GM12864 (cell line): ENCODE results near the gene WDR31.

ENCODE experiments used
- DNase-seq: peaks from one replicate; pipeline ENCODE4 v3.0.0-alpha.2; 2011; ENCODE audit warnings: low read depth
- H3K4me3 ChIP-seq: 2 replicates; pipeline ENCODE4 v1.5.1; 2011; ENCODE audit warnings: mild to moderate bottlenecking, low read depth, low read length, control low read depth
- CTCF ChIP-seq: IDR thresholded peaks from 2 replicates; pipeline ENCODE4 v1.5.1; 2011; ENCODE audit warnings: low read depth, mild to moderate bottlenecking, moderate library complexity, low read length, control low read depth, inconsistent platforms; ENCODE audit errors: missing control alignments

Gene WDR31

GRCh38 chr9:113363336-113363735 is 23.3 kb upstream of the WDR31 start:
- TF ChIP-seq CTCF, result no peak
- DNase-seq, result no peak
- H3K4me3 ChIP-seq, result no peak overlapping the region

- no peak for TF ChIP-seq CTCF
- no peak for DNase-seq
- no peak overlapping the region for H3K4me3 ChIP-seq
Measured at GRCh38 chr9:113361304-113362018, 21.4 kb upstream of the WDR31 start.

GRCh38 chr9:113360242-113360842 is 20.3 kb upstream of the WDR31 start:
- no peak overlapping the region for H3K4me3 ChIP-seq
- DNase-seq, result no peak
- TF ChIP-seq CTCF, result no peak

DNA sequence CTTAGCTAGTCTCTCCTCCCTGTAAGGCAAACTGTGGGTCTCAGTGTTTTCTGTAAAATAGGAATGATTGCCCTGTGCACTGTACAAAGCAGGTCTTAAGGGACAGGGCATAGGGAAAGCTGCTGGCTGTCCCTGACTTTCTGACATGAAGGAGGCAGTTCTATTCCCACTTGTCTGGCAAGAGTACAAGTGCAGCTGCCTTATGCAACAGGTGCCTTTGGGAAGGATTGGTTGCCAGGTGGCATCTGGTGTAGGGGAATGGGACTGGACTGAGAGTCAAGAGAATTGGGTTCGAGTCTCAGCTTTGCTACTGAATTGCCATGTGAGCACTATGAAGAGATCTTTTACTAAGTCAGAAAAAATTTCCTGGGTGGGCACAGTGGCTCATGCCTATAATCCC is 19.3 kb upstream of the WDR31 start:
- DNase-seq, result no peak
- no peak for TF ChIP-seq CTCF
- no peak overlapping the region for H3K4me3 ChIP-seq

DNA sequence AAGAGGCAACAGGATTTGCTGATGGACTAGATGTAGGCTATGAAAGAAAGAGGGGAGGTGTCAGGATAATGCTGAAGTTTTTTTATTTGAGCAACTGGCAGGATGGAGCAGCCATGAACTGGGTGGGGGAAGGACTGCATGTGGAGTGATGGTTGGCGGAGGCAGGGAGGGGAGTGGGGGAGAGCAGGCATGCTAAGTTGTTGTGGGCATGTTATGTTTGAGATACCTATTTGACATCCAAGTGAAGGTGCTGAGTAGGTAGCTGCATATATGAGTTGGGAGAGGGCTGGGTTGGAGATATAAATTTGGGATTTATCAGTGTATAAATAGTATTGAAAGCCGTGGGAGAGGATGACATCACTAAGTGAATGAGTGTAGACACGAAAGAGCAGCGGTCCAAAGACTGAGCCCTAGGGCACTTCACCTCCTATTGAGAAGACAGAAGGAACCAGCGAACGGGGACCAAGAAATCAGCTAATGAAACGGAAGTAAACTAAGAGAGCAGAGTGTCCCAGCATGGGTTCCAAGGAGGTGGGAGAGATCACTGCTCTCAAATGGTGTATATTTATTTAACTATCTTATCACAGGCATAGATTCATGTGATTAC is 16.7 kb upstream of the WDR31 start:
- DNase-seq, result no peak
- H3K4me3 ChIP-seq, result no peak overlapping the region
- no peak for TF ChIP-seq CTCF

DNA sequence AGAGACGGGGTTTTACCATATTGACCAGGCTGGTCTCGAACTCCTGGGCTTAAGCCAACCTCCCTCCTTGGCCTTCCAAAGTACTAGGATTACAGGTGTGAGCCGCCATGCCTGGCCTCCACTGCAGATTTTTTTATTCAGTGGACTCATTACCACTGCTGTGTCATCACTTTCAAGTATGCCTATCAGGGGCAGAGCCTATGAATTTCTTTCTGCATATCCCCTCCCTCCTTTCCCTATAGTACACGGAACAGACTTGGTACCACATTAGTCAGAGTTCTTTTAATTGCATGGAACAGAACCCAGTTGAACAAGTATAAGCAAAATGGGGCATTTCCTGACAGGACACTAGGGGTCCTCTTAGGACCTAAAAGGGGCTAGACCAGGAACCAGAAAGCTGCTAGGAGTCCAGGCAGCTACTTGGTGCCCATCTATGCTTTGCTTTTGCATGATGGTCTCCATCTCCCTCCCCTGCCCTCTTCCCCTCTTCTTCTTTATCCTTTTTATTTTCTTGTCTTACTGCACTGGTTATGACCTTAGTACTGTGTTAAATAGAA is 15.0 kb upstream of the WDR31 start:
- no peak for DNase-seq
- no peak overlapping the region for H3K4me3 ChIP-seq
- TF ChIP-seq CTCF, result peak; percentile 15
